NT2/D1 (cell line): Measurements from ENCODE around the gene KIF6.

Source experiments
- DNase-seq: peaks from one replicate; pipeline ENCODE4 v3.0.0-alpha.2; 2011; ENCODE audit warnings: low read depth, low spot score
- H3K27me3 ChIP-seq: 2 replicates; pipeline ENCODE4 v1.6.0; 2011; ENCODE audit warnings: mild to moderate bottlenecking; ENCODE audit not compliant: insufficient read length, insufficient read depth
- H3K36me3 ChIP-seq: 2 replicates; pipeline ENCODE4 v1.6.1; 2011; ENCODE audit warnings: mild to moderate bottlenecking, low read length, mixed read lengths; ENCODE audit not compliant: insufficient read depth, insufficient read length
- H3K4me1 ChIP-seq: 2 replicates; pipeline ENCODE4 v1.5.1; 2011; ENCODE audit not compliant: insufficient read depth, insufficient read length
- H3K4me3 ChIP-seq: 2 replicates; pipeline ENCODE4 v1.5.1; 2011; ENCODE audit warnings: low read depth; ENCODE audit not compliant: insufficient read length
- H3K9ac ChIP-seq: 2 replicates; pipeline ENCODE4 v1.6.0; 2011; ENCODE audit warnings: low read depth; ENCODE audit not compliant: insufficient read length
- H3K9me3 ChIP-seq: 2 replicates; pipeline ENCODE4 v1.5.1; 2011; ENCODE audit warnings: mild to moderate bottlenecking, low read length; ENCODE audit not compliant: insufficient read depth
- SUZ12 ChIP-seq: IDR thresholded peaks from 2 replicates; pipeline ENCODE4 v1.6.1; 2011; ENCODE audit not compliant: insufficient read length, insufficient read depth; ENCODE audit errors: extremely low read depth
- YY1 ChIP-seq: IDR thresholded peaks from 2 replicates; pipeline ENCODE4 v1.6.1; 2011; ENCODE audit not compliant: insufficient read length, insufficient read depth
- ZNF274 ChIP-seq: IDR thresholded peaks from 2 replicates; pipeline ENCODE4 v1.6.1; 2011; ENCODE audit warnings: mild to moderate bottlenecking, low read depth, low read length

Gene KIF6

DNA sequence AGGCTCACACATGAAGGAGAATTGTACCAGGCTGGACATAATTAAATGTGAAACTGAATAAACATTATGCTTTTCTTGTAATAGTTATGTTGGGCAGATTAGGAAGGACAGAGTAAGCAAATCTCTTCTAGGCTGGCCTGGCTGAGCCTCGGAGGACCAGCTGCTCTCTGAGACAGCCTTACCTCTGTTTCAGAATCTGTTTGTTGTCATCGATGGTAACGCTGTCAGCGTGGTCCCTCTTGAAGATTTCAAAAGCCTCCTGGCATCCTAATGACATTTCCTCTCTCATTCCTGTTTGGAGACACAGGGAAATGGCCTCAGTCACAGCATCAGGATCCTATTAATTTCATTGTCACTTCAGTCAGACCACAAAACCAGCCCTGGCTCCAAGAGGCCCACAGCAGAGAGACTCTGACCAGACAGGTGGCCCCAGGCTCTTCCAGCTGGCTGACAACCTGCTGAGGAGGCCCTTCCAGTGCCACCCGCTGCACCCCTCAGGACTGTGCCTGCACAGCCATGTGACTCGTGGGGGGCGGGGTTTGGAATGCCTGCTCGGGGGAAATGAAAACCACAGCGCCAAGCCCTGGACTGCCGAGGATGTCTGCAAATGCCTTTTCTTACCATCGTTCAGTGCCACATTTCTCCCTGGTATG is 294.2 kb downstream of the KIF6 start:
- Histone ChIP-seq H3K4me3 (no peak overlapping the region), H3K9ac (no peak overlapping the region)
- TF ChIP-seq ZNF274 (no peak), YY1 (no peak), SUZ12 (no peak)

DNA sequence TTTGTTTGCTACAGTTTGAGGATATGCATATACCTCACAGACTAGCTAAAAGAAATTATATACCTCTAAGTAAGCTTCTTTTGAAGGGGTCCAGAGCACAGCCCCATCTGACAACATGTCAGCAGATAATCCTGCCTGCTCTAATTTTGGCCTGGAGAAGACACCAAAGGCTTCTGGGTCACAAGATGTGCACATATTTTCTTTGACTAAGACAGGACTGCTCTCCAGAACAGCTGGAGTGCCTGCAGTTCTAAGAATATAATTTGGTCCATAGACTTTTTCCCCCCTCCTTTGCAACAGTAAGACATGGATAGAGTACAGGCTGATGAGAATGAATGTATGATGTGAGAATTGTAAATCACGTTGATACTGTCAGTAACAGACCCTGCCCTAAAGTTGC is 294.8 kb downstream of the KIF6 start:
- Histone ChIP-seq H3K4me1 (no peaks in the 10 kb centered on the region), H3K27me3 (no peaks in the 10 kb centered on the region)

More for the DNA sequence above, 294.2 kb downstream of the KIF6 start:
- Histone ChIP-seq H3K4me1 (no peaks in the 10 kb centered on the region), H3K36me3 (no peaks in the 10 kb centered on the region), H3K9me3 (no peaks in the 10 kb centered on the region), H3K27me3 (no peaks in the 10 kb centered on the region)
- DNase-seq: no peak

DNA sequence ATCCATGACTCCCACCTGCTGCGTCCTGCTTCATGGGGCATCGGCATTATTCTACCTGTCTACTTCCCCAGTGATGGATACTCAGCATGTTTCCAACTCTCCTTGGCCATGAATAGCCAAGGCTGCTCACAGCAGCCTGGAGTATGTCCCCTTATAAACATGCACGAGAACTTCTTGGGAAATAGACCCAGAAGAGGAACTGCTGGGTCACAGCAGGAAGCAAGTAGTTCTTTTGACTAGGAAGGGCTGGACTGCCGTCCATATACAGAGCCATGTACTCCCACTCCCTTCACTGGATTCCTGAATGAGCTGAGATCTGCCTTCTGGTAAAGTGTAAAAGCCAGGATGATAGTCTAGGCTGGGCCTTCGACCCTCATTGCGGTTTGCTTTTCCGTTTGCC is 296.4 kb downstream of the KIF6 start:
- H3K36me3 ChIP-seq: no peaks in the 10 kb centered on the region
- DNase-seq: no peak
- H3K9me3 ChIP-seq: no peaks in the 10 kb centered on the region
- H3K4me3 ChIP-seq: no peak overlapping the region
- no peaks in the 10 kb centered on the region for H3K4me1 ChIP-seq
- H3K9ac ChIP-seq: no peak overlapping the region
- TF ChIP-seq YY1 (no peak), SUZ12 (no peak), ZNF274 (no peak)
- no peaks in the 10 kb centered on the region for H3K27me3 ChIP-seq

More for the DNA sequence above, 294.8 kb downstream of the KIF6 start:
- H3K9me3 ChIP-seq: no peaks in the 10 kb centered on the region
- TF ChIP-seq YY1: no peak
- no peak for TF ChIP-seq SUZ12
- TF ChIP-seq ZNF274: no peak
- DNase-seq: no peak
- no peaks in the 10 kb centered on the region for H3K36me3 ChIP-seq
- no peak overlapping the region for H3K9ac ChIP-seq
- H3K4me3 ChIP-seq: no peak overlapping the region

DNA sequence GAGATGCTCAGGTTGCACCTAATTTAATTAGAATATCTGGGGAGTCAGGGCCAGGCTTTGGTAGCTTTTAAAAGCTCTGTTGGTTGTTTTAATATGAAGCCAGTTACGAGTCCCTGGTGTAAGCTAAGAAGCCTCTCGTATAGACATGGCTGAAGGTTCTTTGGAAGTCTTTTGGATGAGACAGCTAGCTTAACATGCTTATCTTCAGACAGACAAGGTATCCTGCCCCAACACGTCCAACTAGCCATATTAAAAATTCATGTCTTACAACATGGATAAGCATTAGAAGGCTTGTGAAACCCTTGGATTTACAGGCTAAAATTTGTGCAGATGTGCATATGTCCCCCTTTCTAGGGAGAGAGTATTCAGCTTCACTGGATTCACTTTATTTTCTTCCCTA is 297.1 kb downstream of the KIF6 start:
- Histone ChIP-seq H3K36me3 (no peaks in the 10 kb centered on the region), H3K27me3 (no peaks in the 10 kb centered on the region), H3K9me3 (no peaks in the 10 kb centered on the region), H3K4me1 (no peaks in the 10 kb centered on the region), H3K4me3 (no peak overlapping the region), H3K9ac (no peak overlapping the region)
- DNase-seq: no peak
- TF ChIP-seq YY1 (no peak), ZNF274 (no peak), SUZ12 (no peak)

DNA sequence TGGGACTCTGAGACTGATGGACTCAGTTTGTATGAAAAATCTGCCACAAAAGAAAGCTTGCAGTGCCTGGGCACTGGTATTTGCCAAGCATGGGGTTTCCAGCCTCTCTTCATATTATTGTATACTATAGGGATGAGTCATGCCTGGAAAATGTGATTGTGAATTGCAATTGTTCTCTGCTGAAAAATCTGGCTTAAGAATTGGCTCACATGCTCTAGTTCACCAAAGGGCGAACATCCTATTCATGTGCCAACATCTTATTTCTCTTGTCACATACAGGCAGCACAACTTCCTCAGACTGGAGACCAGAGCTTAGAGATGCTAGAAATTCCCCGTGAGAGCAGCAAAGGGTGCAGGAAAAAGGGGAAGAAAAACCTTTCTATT is 299.1 kb downstream of the KIF6 start:
- Histone ChIP-seq H3K9ac (no peak overlapping the region), H3K36me3 (no peaks in the 10 kb centered on the region), H3K4me1 (no peaks in the 10 kb centered on the region), H3K27me3 (no peaks in the 10 kb centered on the region), H3K9me3 (no peaks in the 10 kb centered on the region), H3K4me3 (no peak overlapping the region)
- TF ChIP-seq YY1 (no peak), ZNF274 (no peak), SUZ12 (no peak)
- no peak for DNase-seq

DNA sequence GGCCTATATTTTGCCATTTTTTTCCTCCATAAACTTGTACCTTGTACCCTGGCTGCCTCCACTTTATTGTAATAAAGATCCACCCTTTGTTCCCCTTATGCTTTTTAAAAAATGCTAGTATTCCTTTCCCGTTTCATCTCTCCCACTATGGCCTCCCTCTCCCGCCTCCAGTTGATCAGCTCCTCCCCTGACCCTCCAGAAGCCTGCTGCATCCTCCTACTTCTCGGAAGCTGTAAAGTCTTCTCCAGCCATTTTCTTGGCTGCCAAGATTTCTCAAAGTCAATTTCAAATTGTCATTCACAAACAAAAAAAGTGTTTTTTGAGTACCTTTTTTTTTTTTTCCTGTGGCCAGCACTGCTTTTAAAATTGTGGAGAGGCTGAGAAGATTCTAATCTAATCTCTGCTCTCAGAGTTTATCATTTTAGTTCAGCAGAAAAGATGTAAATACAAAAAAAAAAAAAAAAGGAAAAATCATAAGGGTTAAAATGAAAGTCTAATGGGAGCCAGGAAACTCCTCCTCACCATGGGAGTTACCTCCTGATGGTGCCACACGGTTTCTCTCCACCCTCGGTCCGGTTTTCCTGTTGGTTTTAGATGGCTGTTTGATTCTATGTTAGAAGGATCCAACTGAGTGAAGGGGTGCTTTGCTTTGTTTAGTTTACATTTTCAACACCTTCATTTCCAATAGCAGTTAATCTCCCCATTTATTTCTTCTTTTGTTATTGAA is 299.7 kb downstream of the KIF6 start:
- Histone ChIP-seq H3K36me3 (no peaks in the 10 kb centered on the region), H3K27me3 (no peaks in the 10 kb centered on the region), H3K9ac (no peak overlapping the region), H3K4me3 (no peak overlapping the region), H3K9me3 (no peaks in the 10 kb centered on the region), H3K4me1 (no peaks in the 10 kb centered on the region)
- no peak for DNase-seq
- no peak for TF ChIP-seq YY1
- no peak for TF ChIP-seq SUZ12
- TF ChIP-seq ZNF274: no peak

DNA sequence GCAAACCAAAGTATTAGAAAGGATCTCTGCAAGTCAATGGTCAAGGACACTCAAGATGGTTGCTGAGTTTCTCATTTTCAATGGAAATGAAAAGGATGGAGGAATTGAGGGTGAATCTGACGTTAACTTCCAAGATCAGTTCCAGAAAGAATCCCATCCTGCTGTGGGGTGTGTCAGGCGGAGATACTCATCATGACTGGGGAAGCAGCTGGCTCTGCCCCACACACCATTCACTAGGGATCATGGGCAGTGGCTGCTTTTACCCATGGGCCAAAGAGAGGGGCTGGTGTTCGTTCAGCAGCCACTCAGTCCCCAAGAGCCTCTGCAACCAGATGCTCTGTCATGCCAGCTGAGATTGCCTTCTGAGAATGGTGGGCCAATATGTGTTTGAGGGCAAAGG is 300.4 kb downstream of the KIF6 start:
- no peaks in the 10 kb centered on the region for H3K27me3 ChIP-seq
- TF ChIP-seq YY1 (no peak), ZNF274 (no peak), SUZ12 (no peak)
- no peaks in the 10 kb centered on the region for H3K4me1 ChIP-seq
- no peaks in the 10 kb centered on the region for H3K9me3 ChIP-seq
- no peak overlapping the region for H3K9ac ChIP-seq
- no peak for DNase-seq
- H3K4me3 ChIP-seq: no peak overlapping the region
- no peaks in the 10 kb centered on the region for H3K36me3 ChIP-seq
